ENCODE measurements around the gene PRKX. TPM values are rescaled to one million over a fixed set of nuclear protein-coding genes. Genes with fewer than 3 reads are reported as not detected.

Gene PRKX
- total RNA-seq, 1 donor from 2014 or later = 58.8 TPM

DNA sequence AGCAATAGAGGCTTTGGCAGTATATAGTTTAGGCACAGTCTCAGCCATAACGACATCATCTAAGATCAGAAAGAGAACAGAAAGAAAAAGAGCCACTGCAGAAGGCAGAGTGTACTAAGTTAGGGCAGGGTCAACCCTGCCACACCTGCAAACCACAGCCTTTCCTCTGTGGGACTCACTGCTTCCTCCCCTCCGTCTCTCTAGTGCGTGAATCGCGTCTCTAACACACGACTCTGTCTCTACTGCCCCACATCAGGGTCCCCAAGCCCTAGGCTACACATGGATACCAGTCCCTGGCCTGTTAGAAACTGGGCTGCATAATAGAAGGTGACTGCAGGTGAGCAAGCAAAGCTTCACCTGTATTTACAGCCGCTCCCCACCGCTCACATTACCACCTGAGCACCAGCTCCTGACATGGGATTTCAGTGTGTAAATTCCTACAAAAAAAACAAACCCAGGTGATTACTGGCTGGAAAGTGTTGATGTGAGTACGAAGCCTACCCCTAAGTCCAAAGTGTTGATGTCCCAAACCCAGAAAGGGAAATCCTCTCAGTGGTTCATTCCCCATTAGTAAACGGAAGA, 128.9 kb downstream of the PRKX start:
- TF ChIP-seq, protein P1, sequence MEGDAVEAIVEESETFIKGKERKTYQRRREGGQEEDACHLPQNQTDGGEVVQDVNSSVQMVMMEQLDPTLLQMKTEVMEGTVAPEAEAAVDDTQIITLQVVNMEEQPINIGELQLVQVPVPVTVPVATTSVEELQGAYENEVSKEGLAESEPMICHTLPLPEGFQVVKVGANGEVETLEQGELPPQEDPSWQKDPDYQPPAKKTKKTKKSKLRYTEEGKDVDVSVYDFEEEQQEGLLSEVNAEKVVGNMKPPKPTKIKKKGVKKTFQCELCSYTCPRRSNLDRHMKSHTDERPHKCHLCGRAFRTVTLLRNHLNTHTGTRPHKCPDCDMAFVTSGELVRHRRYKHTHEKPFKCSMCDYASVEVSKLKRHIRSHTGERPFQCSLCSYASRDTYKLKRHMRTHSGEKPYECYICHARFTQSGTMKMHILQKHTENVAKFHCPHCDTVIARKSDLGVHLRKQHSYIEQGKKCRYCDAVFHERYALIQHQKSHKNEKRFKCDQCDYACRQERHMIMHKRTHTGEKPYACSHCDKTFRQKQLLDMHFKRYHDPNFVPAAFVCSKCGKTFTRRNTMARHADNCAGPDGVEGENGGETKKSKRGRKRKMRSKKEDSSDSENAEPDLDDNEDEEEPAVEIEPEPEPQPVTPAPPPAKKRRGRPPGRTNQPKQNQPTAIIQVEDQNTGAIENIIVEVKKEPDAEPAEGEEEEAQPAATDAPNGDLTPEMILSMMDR (IDR thresholded peaks at IDR 0.05; ENCODE audit: unreplicated experiment) = no peak
- Mint-ChIP-seq H3K9me3 (no peaks in the 10 kb centered on the region), H3K4me3 (no peak overlapping the region), H3K27me3 (ENCODE audit: low read depth) (peaks cover 7% of the 10 kb centered on the region), H3K4me1 (no peaks in the 10 kb centered on the region), H3K27ac (no peak overlapping the region), H3K36me3 (no peaks in the 10 kb centered on the region)
- no peak for DNase-seq (ENCODE audit: low spot score in 2 of 2, unreplicated experiment in 2 of 2)

DNA sequence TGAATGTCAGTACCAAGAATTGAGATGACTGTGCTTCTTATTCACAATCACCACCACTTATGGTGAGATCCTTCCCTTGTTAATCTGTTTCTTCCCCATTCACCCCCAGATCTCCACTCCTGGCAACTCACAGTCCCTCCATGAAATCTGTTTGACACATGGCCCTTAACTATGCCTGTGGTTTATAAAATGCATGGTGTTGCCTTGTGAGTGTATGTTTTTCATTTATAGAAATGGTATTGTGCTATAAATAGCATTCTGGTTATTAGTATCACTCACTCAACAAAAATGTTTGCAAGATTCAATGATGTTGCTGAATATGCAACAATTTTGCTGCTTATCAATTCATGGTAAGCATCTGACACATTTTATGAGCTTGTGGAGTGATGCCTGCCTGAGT, 131.0 kb downstream of the PRKX start:
- no peak overlapping the region for H3K4me3 Mint-ChIP-seq
- TF ChIP-seq, protein P1 (IDR thresholded peaks at IDR 0.05; ENCODE audit: unreplicated experiment) = no peak
- DNase-seq (ENCODE audit: low spot score in 2 of 2, unreplicated experiment in 2 of 2) = no peak
- H3K27me3 Mint-ChIP-seq (ENCODE audit: low read depth) = peaks cover 7% of the 10 kb centered on the region
- no peaks in the 10 kb centered on the region for H3K9me3 Mint-ChIP-seq
- no peaks in the 10 kb centered on the region for H3K4me1 Mint-ChIP-seq
- no peak overlapping the region for H3K27ac Mint-ChIP-seq
- no peaks in the 10 kb centered on the region for H3K36me3 Mint-ChIP-seq

DNA sequence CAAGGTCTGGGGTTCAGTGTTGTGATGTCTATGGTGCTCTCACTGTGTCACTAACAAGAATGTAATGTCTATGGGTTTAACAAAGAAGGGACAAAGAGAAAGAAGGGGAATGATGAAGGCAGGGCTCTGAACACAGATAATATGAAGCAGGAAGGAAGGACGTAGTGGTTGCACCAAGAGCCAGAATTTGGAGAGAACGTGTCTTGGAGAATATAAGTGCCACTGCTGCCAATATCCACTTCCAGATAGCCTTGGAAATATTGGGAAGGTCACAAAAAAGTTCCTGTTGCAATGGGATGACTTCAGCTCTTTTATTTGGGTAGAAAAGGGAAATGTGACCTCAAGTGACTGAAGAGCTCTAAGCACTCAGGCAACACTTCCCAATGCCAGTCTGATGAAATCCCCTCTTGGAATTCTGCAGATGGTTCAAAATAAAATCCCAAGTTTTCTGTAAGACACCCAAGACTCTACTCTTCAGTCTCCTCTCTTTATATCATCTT, 131.8 kb downstream of the PRKX start:
- Mint-ChIP-seq H3K27me3 (ENCODE audit: low read depth) (peaks cover 7% of the 10 kb centered on the region), H3K27ac (no peak overlapping the region), H3K4me3 (no peak overlapping the region), H3K9me3 (no peaks in the 10 kb centered on the region), H3K36me3 (no peaks in the 10 kb centered on the region), H3K4me1 (no peaks in the 10 kb centered on the region)
- TF ChIP-seq, protein P1 (IDR thresholded peaks at IDR 0.05; ENCODE audit: unreplicated experiment) = no peak
- no peak for DNase-seq (ENCODE audit: low spot score in 2 of 2, unreplicated experiment in 2 of 2)

DNA sequence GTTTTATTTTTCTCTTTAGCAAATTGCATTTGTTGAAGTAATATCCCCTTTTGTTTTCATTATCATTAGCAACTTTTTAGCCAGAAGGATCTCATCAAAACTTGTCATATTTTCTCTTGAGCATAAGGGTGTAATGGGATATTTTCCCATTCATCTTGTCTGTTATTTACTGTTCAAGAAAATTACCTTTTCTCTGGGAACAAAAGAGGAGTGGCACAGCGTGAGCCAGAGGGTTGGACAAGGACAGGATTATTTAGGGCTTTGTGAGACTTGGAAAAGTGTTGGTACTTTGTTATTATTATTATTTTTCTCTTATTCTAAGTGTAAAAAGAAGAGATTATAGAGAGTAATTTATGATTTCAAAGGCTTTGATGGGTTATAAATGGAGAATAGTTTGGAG, 135.9 kb downstream of the PRKX start:
- Mint-ChIP-seq H3K9me3 (no peaks in the 10 kb centered on the region), H3K27me3 (ENCODE audit: low read depth) (peaks cover 7% of the 10 kb centered on the region), H3K36me3 (no peaks in the 10 kb centered on the region), H3K4me1 (no peaks in the 10 kb centered on the region), H3K27ac (no peak overlapping the region), H3K4me3 (no peak overlapping the region)
- TF ChIP-seq, protein P1 (IDR thresholded peaks at IDR 0.05; ENCODE audit: unreplicated experiment) = no peak
- no peak for DNase-seq (ENCODE audit: low spot score in 2 of 2, unreplicated experiment in 2 of 2)

DNA sequence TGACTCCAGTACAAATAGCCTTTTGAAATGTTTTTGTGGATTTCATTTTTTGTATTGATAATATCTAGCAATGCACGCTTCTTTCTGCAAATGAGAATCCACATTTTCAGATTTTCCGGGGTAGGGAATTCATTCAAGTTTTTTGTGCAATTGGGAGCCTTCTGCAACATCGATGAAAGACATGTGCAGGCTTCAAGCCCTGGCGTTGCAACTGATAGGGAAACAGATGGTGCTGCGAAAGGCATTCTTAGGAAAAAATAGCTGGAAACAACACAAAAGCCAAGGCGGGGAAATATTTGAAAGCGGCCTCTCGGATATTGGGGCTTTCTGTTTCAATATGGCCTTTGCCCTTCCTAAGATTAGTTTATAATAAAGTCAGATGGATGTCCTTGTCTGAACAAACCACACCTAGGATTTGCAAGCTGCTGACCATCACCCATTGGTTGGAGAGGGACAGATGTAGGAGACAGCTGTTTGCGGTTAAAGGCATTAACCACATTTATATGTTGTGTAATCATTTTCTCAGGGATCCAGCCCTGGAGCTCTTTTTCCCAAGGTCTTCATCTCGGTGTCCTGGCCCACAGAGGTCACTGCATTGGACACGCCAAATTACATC, 136.5 kb downstream of the PRKX start:
- peaks cover 4% of the 10 kb centered on the region for H3K27me3 Mint-ChIP-seq (ENCODE audit: low read depth)
- DNase-seq (ENCODE audit: low spot score in 2 of 2, unreplicated experiment in 2 of 2) = no peak
- H3K36me3 Mint-ChIP-seq = no peaks in the 10 kb centered on the region
- no peaks in the 10 kb centered on the region for H3K4me1 Mint-ChIP-seq
- H3K27ac Mint-ChIP-seq = no peak overlapping the region
- no peak overlapping the region for H3K4me3 Mint-ChIP-seq
- TF ChIP-seq, protein P1 (IDR thresholded peaks at IDR 0.05; ENCODE audit: unreplicated experiment) = no peak
- H3K9me3 Mint-ChIP-seq = no peaks in the 10 kb centered on the region
